ENCODE measurements around the gene ARFGEF3.

The ARFGEF3 gene

GRCh38 chr6:138204303-138204702 is 42.6 kb downstream of the ARFGEF3 start:
- no peak overlapping the region for H3K4me3 ChIP-seq (ENCODE audit: low read depth, low read length)
- no peaks in the 10 kb centered on the region for H3K36me3 ChIP-seq (ENCODE audit: control insufficient read depth in 2 of 2, insufficient read depth in 1 of 2, low read length in 2 of 2)
- POLR2A ChIA-PET: interaction anchor here (0.7 kb wide), 2 partner anchors 34 to 47 kb away, joined by 3 to 5 read pairs; no protein-coding TSS in a partner anchor
- TF ChIP-seq ZNF362 (tag by site-specific recombination; IDR thresholded peaks at IDR 0.05) (0 out of 2 replicates have a peak, but pooled peaks have one; percentile 55), ZNF292 (tag by site-specific recombination; IDR thresholded peaks at IDR 0.05; ENCODE audit: borderline replicate concordance, low read depth) (no peak)
- H3K9me3 ChIP-seq (ENCODE audit: control insufficient read depth, insufficient read depth, low read depth, low read length): no peaks in the 10 kb centered on the region
- H3K4me1 ChIP-seq (ENCODE audit: control insufficient read depth, insufficient read depth, low read length): no peaks in the 10 kb centered on the region
- CTCF ChIA-PET: interaction anchor here (0.6 kb wide), 1 partner anchor 96 kb away, joined by 3 read pairs; no protein-coding TSS in a partner anchor
- no peak overlapping the region for H3K27ac ChIP-seq (ENCODE audit: extremely low read depth, low read depth, low read length)

GRCh38 chr6:138204792-138205384 is 43.1 kb downstream of the ARFGEF3 start:
- ChIA-PET POLR2A (no interaction called here), CTCF (interaction anchor here (0.5 to 1.3 kb wide), 3 partner anchors 88 to 98 kb away, joined by 3 to 4 read pairs (median 3); no protein-coding TSS in a partner anchor)
- Histone ChIP-seq H3K4me3 (ENCODE audit: low read depth, low read length) (no peak overlapping the region), H3K4me1 (ENCODE audit: control insufficient read depth, insufficient read depth, low read length) (no peaks in the 10 kb centered on the region), H3K27ac (ENCODE audit: extremely low read depth, low read depth, low read length) (no peak overlapping the region), H3K9me3 (ENCODE audit: control insufficient read depth, insufficient read depth, low read depth, low read length) (no peaks in the 10 kb centered on the region), H3K36me3 (ENCODE audit: control insufficient read depth in 2 of 2, insufficient read depth in 1 of 2, low read length in 2 of 2) (peaks cover 0 to 2% of the 10 kb centered on the region in 2 experiments; a peak in 1 of 3 replicates)
- TF ChIP-seq ZNF362 (tag by site-specific recombination; IDR thresholded peaks at IDR 0.05) (no peak), ZNF37A (tag by site-specific recombination; IDR thresholded peaks at IDR 0.05) (no peak), ZNF223 (tag by site-specific recombination; IDR thresholded peaks at IDR 0.05) (no peak), PBX3 (CRISPR knock-in tag; IDR thresholded peaks at IDR 0.05) (no peak), ZNF510 (tag by site-specific recombination; IDR thresholded peaks at IDR 0.05; ENCODE audit: insufficient replicate concordance) (no peak), ZNF391 (tag by site-specific recombination; IDR thresholded peaks at IDR 0.05; ENCODE audit: borderline replicate concordance, low read depth) (no peak), ZNF792 (tag by site-specific recombination; IDR thresholded peaks at IDR 0.05) (no peak), ZNF18 (tag by site-specific recombination; IDR thresholded peaks at IDR 0.05) (no peak), ZBTB48 (tag by site-specific recombination; IDR thresholded peaks at IDR 0.05) (no peak), ZNF292 (tag by site-specific recombination; IDR thresholded peaks at IDR 0.05; ENCODE audit: borderline replicate concordance, low read depth) (no peak), ZNF677 (tag by site-specific recombination; IDR thresholded peaks at IDR 0.05) (no peak), SCRT1 (tag by site-specific recombination; IDR thresholded peaks at IDR 0.05; ENCODE audit: borderline replicate concordance) (no peak), ZNF155 (tag by site-specific recombination; IDR thresholded peaks at IDR 0.05) (no peak), ZNF626 (tag by site-specific recombination; IDR thresholded peaks at IDR 0.05) (no peak), ZNF654 (tag by site-specific recombination; IDR thresholded peaks at IDR 0.05; ENCODE audit: low read depth) (no peak)
